HG03521 (cell line): ENCODE measurements around the gene RNF157.

ENCODE experiments used
- ATAC-seq: cut with Tn5 transposase; IDR thresholded peaks from one replicate; pipeline ENCODE4 v1.9.1; 2021; ENCODE audit warnings: mild to moderate bottlenecking, moderate library complexity; ENCODE audit not compliant: unreplicated experiment

Gene RNF157

GRCh38 chr17:76097716-76098295 lies 142.5 kb downstream of the RNF157 start:
- ATAC-seq = no peak

- no peak for ATAC-seq
These were observed 144.3 kb downstream of the RNF157 start for GRCh38 chr17:76095943-76096342.

- ATAC-seq = no peak
These were observed 146.2 kb downstream of the RNF157 start for GRCh38 chr17:76094046-76094445.

- ATAC-seq = no peak
These were observed 147.5 kb downstream of the RNF157 start for GRCh38 chr17:76092526-76093413.
